ENCODE measurements around the gene PDE6C. TPM values are rescaled to one million over a fixed set of nuclear protein-coding genes. Genes with fewer than 3 reads are reported as not detected.

PDE6C gene
- total and polyA plus RNA-seq, 4 donors, result not detected

DNA sequence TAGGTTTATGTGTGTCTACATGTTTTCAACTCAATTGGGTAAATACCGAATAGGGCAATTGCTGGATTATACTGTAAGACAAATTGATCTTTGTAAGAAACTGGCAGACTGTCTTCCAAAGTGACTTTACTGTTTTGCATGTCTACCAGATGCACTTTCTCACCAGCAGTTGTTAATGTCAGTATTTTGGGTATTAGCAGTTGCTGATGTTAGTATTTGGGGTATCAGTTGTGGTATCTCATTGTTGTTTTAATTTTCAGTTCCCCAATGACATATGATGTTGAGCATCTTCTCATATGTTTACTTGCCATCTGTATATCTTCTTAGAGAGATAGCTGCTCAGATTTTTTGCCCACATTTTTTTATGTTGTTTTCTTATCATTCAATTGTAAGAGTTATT, 10.6 kb downstream of the PDE6C start:
- Histone ChIP-seq H3K27ac (ENCODE audit: low read depth in 1 of 2, low read length in 1 of 2) (no peak overlapping the region), H3K27me3 (ENCODE audit: control insufficient read depth in 3 of 3, insufficient read depth in 3 of 3, low read length in 2 of 3) (peaks cover 0 to 10% (median 0%) of the 10 kb centered on the region in 3 donors), H3K4me1 (ENCODE audit: control insufficient read depth in 5 of 5, insufficient read depth in 5 of 5, low read length in 5 of 5) (no peaks in the 10 kb centered on the region), H3K9ac (ENCODE audit: insufficient read depth in 1 of 2, low read length in 2 of 2) (no peak overlapping the region), H3K9me3 (ENCODE audit: control insufficient read depth in 4 of 4, insufficient read depth in 3 of 4, low read length in 3 of 4) (no peaks in the 10 kb centered on the region), H3K36me3 (ENCODE audit: control insufficient read depth in 4 of 4, insufficient read depth in 4 of 4, low read length in 4 of 4) (no peaks in the 10 kb centered on the region), H3K4me3 (no peak overlapping the region)
- ATAC-seq (ENCODE audit: insufficient read depth, low FRiP score) (no peak), DNase-seq (no peak)
- no peak for TF ChIP-seq CTCF (IDR thresholded peaks at IDR 0.05; ENCODE audit: control extremely low read depth, extremely low read depth)
- 84 to 91% methylated on average over 1 of the region's 1 CpG for WGBS, 2 donors

- Histone ChIP-seq H3K4me3 (no peak overlapping the region), H3K27me3 (ENCODE audit: control insufficient read depth in 3 of 3, insufficient read depth in 3 of 3, low read length in 2 of 3) (no peaks in the 10 kb centered on the region), H3K4me1 (ENCODE audit: control insufficient read depth in 5 of 5, insufficient read depth in 5 of 5, low read length in 5 of 5) (no peaks in the 10 kb centered on the region), H3K27ac (ENCODE audit: low read depth in 1 of 2, low read length in 1 of 2) (no peak overlapping the region), H3K9me3 (ENCODE audit: control insufficient read depth in 4 of 4, insufficient read depth in 3 of 4, low read length in 3 of 4) (peaks cover 0 to 2% (median 0%) of the 10 kb centered on the region in 4 donors), H3K36me3 (ENCODE audit: control insufficient read depth in 4 of 4, insufficient read depth in 4 of 4, low read length in 4 of 4) (no peaks in the 10 kb centered on the region), H3K9ac (ENCODE audit: insufficient read depth in 1 of 2, low read length in 2 of 2) (no peak overlapping the region)
- DNase-seq (no peak), ATAC-seq (ENCODE audit: insufficient read depth, low FRiP score) (no peak)
- TF ChIP-seq CTCF (IDR thresholded peaks at IDR 0.05; ENCODE audit: control extremely low read depth, extremely low read depth), result no peak
- WGBS, 2 donors, result 88 to 91% methylated on average over 4 of the region's 4 CpGs
Observed at GRCh38 chr10:93628858-93629257, 16.5 kb downstream of the PDE6C start.

DNA sequence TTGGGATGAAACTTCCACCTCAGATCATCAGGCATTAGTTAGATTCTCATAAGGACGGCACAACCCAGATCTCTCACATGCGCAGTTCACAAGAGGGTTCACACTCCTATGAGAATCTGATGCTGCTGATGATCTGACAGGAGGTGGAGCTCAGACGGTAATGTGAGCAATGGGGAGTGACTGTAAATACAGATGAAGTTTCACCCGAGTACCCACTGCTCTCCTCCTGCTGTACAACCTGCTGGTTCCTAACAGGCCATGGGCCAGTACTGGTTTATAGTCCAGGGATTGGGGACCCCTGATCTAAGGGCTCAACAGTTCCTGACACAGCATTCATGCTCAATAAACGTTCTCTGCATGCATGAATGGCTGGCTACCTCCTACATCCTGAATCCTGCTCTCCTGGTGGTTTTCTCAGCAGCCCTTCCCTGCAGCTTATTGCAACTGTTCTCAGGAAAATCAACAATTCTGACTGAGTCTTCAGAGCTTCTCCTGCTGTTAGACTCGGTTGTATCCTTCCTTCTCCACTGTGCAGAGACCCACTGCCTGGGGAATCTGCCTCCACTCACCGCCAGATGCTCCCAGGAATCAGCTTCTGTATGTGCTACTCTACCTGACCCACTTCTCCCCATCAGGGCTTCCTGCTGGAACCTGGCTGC, 17.4 kb downstream of the PDE6C start:
- TF ChIP-seq CTCF (IDR thresholded peaks at IDR 0.05; ENCODE audit: control extremely low read depth, extremely low read depth), result no peak
- 67 to 73% methylated on average over 7 of the region's 7 CpGs for WGBS, 2 donors
- no peaks in the 10 kb centered on the region for H3K36me3 ChIP-seq (ENCODE audit: control insufficient read depth in 4 of 4, insufficient read depth in 4 of 4, low read length in 4 of 4)
- H3K4me3 ChIP-seq, result no peak overlapping the region
- H3K9ac ChIP-seq (ENCODE audit: insufficient read depth in 1 of 2, low read length in 2 of 2), result no peak overlapping the region
- H3K27ac ChIP-seq (ENCODE audit: low read depth in 1 of 2, low read length in 1 of 2), result no peak overlapping the region
- H3K9me3 ChIP-seq (ENCODE audit: control insufficient read depth in 4 of 4, insufficient read depth in 3 of 4, low read length in 3 of 4), result peaks cover 0 to 2% (median 0%) of the 10 kb centered on the region in 4 donors
- no peak for ATAC-seq (ENCODE audit: insufficient read depth, low FRiP score)
- no peaks in the 10 kb centered on the region for H3K4me1 ChIP-seq (ENCODE audit: control insufficient read depth in 5 of 5, insufficient read depth in 5 of 5, low read length in 5 of 5)
- no peaks in the 10 kb centered on the region for H3K27me3 ChIP-seq (ENCODE audit: control insufficient read depth in 3 of 3, insufficient read depth in 3 of 3, low read length in 2 of 3)
- no peak for DNase-seq
